Spleen (tissue), 3 donors: ENCODE data around the gene AHCTF1.

Experiments used
- POLR2A ChIP-seq, 3 donors: fragments of 450-650 bp; IDR thresholded peaks; one replicate each; pipeline ENCODE4 v1.5.1; 2017; ENCODE audit warnings: antibody characterized with exemption in 3 of 3, mild to moderate bottlenecking in 1 of 3
- POLR2AphosphoS5 ChIP-seq, 3 donors: sonication (generic); formaldehyde crosslinking; IDR thresholded peaks; one replicate each; pipeline ENCODE4 v1.5.1; 2017; ENCODE audit warnings: antibody characterized with exemption in 3 of 3

DNA sequence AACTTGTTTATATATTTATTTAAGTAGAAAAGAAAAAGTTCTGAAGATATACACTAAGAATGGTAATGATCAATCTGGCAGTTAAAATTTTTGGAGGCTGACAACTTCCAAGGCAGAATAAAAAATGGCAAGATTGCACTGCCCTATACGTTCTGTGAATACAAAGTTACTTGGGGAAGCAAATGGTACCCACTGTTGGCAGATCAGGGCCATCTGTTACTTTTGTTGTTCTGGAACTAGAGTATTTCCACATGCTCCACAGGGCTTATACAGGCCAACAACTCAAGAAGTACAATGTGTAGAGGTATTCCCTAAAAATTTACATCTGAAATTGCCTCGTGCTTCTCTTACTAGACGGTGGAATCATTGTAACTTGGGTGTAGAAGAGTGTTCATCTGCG, 53.2 kb downstream of the AHCTF1 start:
- TF ChIP-seq POLR2AphosphoS5 (IDR thresholded peaks at IDR 0.05) = no peak
- TF ChIP-seq POLR2A (IDR thresholded peaks at IDR 0.05) = no peak
